MM.1S (cell line): ENCODE data around the gene MNT.

ENCODE experiments used
- DNase-seq: peaks from one replicate; pipeline ENCODE4 v3.0.0-alpha.2; 2015
- H2AFZ ChIP-seq: fragments of 300-600 bp; sonication (generic); 2 replicates; pipeline ENCODE4 v1.6.0; 2016; ENCODE audit warnings: antibody characterized with exemption, low read length
- H3F3A ChIP-seq: fragments of 300-600 bp; sonication (generic); 2 replicates; pipeline ENCODE4 v1.6.1; 2016; ENCODE audit warnings: mild to moderate bottlenecking, antibody characterized with exemption, low read length, moderate library complexity, mixed read lengths; ENCODE audit not compliant: insufficient read depth
- H3K27ac ChIP-seq: fragments of 300-600 bp; sonication (generic); 2 replicates; pipeline ENCODE4 v1.5.1; 2016; ENCODE audit warnings: mild to moderate bottlenecking, low read length
- H3K27me3 ChIP-seq: fragments of 300-600 bp; sonication (generic); replicated peaks from 2 replicates; pipeline ENCODE4 v1.6.0; 2016; ENCODE audit warnings: low read length; ENCODE audit not compliant: insufficient read depth
- H3K36me3 ChIP-seq: fragments of 300-600 bp; sonication (generic); replicated peaks from 2 replicates; pipeline ENCODE4 v1.6.1; 2016; ENCODE audit warnings: mild to moderate bottlenecking, low read length, mixed read lengths; ENCODE audit not compliant: insufficient read depth
- H3K4me1 ChIP-seq: fragments of 300-600 bp; sonication (generic); 2 replicates; pipeline ENCODE4 v1.6.1; 2016; ENCODE audit warnings: low read length, mixed read lengths
- H3K4me2 ChIP-seq: fragments of 300-600 bp; sonication (generic); 2 replicates; pipeline ENCODE4 v1.6.0; 2016; ENCODE audit warnings: low read depth, low read length
- H3K4me3 ChIP-seq: fragments of 300-600 bp; sonication (generic); 2 replicates; pipeline ENCODE4 v1.5.1; 2016; ENCODE audit warnings: low read length, mixed read lengths
- H3K79me2 ChIP-seq: fragments of 300-600 bp; sonication (generic); 2 replicates; pipeline ENCODE4 v1.6.1; 2016; ENCODE audit warnings: mixed run types, low read length, mixed read lengths
- H3K9ac ChIP-seq: fragments of 300-600 bp; sonication (generic); 2 replicates; pipeline ENCODE4 v1.6.1; 2016; ENCODE audit warnings: low read length, mixed read lengths
- H3K9me2 ChIP-seq: fragments of 300-600 bp; sonication (generic); replicated peaks from 2 replicates; pipeline ENCODE4 v1.6.1; 2016; ENCODE audit warnings: mild to moderate bottlenecking, low read length, mixed read lengths; ENCODE audit not compliant: insufficient read depth
- H3K9me3 ChIP-seq: fragments of 300-600 bp; sonication (generic); replicated peaks from 2 replicates; pipeline ENCODE4 v1.6.1; 2016; ENCODE audit warnings: mild to moderate bottlenecking, low read length, mixed read lengths; ENCODE audit not compliant: insufficient read depth
- H4K20me1 ChIP-seq: fragments of 300-600 bp; sonication (generic); 2 replicates; pipeline ENCODE4 v1.6.1; 2016; ENCODE audit warnings: mild to moderate bottlenecking, low read length, moderate library complexity, mixed read lengths; ENCODE audit not compliant: insufficient read depth
- CTCF ChIP-seq: fragments of 300-600 bp; sonication (generic); IDR thresholded peaks from 2 replicates; pipeline ENCODE4 v1.5.1; 2016; ENCODE audit warnings: antibody characterized with exemption, low read length, mixed read lengths
- EZH2 ChIP-seq: fragments of 300-600 bp; sonication (generic); optimal IDR thresholded peaks from 2 replicates; pipeline ENCODE3; 2017; ENCODE audit warnings: low read depth, mild to moderate bottlenecking, antibody characterized with exemption, low read length, mixed read lengths
- EZH2phosphoT487 ChIP-seq: fragments of 300-600 bp; sonication (generic); IDR thresholded peaks from 2 replicates; pipeline ENCODE4 v1.6.1; 2018; ENCODE audit warnings: antibody characterized with exemption, low read length

The MNT gene

GRCh38 chr17:2369551-2370210, 31.2 kb downstream of the MNT start:
- Histone ChIP-seq H3K4me1 (no peaks in the 10 kb centered on the region), H3K27me3 (no peaks in the 10 kb centered on the region), H3K9me3 (no peaks in the 10 kb centered on the region), H3K36me3 (no peaks in the 10 kb centered on the region), H3K4me2 (no peak overlapping the region), H2AFZ (no peak overlapping the region), H3K79me2 (no peaks in the 10 kb centered on the region), H3K27ac (no peak overlapping the region), H4K20me1 (no peaks in the 10 kb centered on the region), H3K9me2 (no peaks in the 10 kb centered on the region), H3K4me3 (no peak overlapping the region), H3K9ac (no peak overlapping the region), H3F3A (no peaks in the 10 kb centered on the region)
- TF ChIP-seq CTCF (no peak), EZH2 (no peak), EZH2phosphoT487 (no peak)
- DNase-seq = no peak

GRCh38 chr17:2369039-2369438, 31.8 kb downstream of the MNT start:
- no peaks in the 10 kb centered on the region for H3K9me2 ChIP-seq
- H3K36me3 ChIP-seq = no peaks in the 10 kb centered on the region
- no peak overlapping the region for H3K4me2 ChIP-seq
- H2AFZ ChIP-seq = no peak overlapping the region
- DNase-seq = no peak
- no peaks in the 10 kb centered on the region for H3K4me1 ChIP-seq
- no peaks in the 10 kb centered on the region for H3K79me2 ChIP-seq
- no peaks in the 10 kb centered on the region for H4K20me1 ChIP-seq
- no peak overlapping the region for H3K9ac ChIP-seq
- H3K4me3 ChIP-seq = no peak overlapping the region
- no peaks in the 10 kb centered on the region for H3K9me3 ChIP-seq
- no peaks in the 10 kb centered on the region for H3K27me3 ChIP-seq
- no peak overlapping the region for H3K27ac ChIP-seq
- no peaks in the 10 kb centered on the region for H3F3A ChIP-seq
- TF ChIP-seq EZH2phosphoT487 (no peak), CTCF (no peak), EZH2 (no peak)

GRCh38 chr17:2368359-2368758, 32.5 kb downstream of the MNT start:
- Histone ChIP-seq H3K4me2 (no peak overlapping the region), H2AFZ (no peak overlapping the region), H3K4me3 (no peak overlapping the region), H3K27me3 (no peaks in the 10 kb centered on the region), H3K9ac (no peak overlapping the region), H3K9me3 (no peaks in the 10 kb centered on the region), H4K20me1 (no peaks in the 10 kb centered on the region), H3F3A (no peaks in the 10 kb centered on the region), H3K27ac (no peak overlapping the region), H3K4me1 (no peaks in the 10 kb centered on the region), H3K9me2 (no peaks in the 10 kb centered on the region), H3K79me2 (no peaks in the 10 kb centered on the region), H3K36me3 (no peaks in the 10 kb centered on the region)
- no peak for DNase-seq
- TF ChIP-seq EZH2 = no peak
- no peak for TF ChIP-seq EZH2phosphoT487

- no peak overlapping the region for H3K4me2 ChIP-seq
- H3K9me2 ChIP-seq = no peaks in the 10 kb centered on the region
- no peak overlapping the region for H3K27ac ChIP-seq
- no peak overlapping the region for H3K4me3 ChIP-seq
- no peaks in the 10 kb centered on the region for H3K9me3 ChIP-seq
- no peak for TF ChIP-seq EZH2
- no peak for TF ChIP-seq EZH2phosphoT487
- TF ChIP-seq CTCF = no peak
- no peaks in the 10 kb centered on the region for H3K36me3 ChIP-seq
- no peaks in the 10 kb centered on the region for H3K79me2 ChIP-seq
- no peak overlapping the region for H3K9ac ChIP-seq
- DNase-seq = no peak
- H3K27me3 ChIP-seq = no peaks in the 10 kb centered on the region
- H4K20me1 ChIP-seq = no peaks in the 10 kb centered on the region
- H3F3A ChIP-seq = no peaks in the 10 kb centered on the region
- H2AFZ ChIP-seq = no peak overlapping the region
- H3K4me1 ChIP-seq = no peaks in the 10 kb centered on the region
Measured at GRCh38 chr17:2366747-2367494, 33.9 kb downstream of the MNT start.
